ENCODE results near the gene NTRK1.

DNA sequence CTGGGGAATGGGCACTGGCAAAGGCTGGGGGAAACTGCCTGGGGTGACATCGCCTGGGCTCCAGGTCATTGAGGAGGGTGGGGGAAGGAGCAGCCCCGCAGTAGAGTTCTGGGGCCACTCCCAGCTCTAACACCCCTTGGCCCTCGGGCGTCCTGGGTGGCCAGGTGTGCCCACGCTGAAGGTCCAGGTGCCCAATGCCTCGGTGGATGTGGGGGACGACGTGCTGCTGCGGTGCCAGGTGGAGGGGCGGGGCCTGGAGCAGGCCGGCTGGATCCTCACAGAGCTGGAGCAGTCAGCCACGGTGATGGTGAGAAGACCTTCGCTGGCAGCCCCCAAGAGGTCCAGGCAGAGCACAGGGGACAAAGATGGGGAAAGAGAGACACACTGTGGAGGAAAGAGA lies 7.7 kb downstream of the NTRK1 start:
- TF ChIP-seq, protein P1, sequence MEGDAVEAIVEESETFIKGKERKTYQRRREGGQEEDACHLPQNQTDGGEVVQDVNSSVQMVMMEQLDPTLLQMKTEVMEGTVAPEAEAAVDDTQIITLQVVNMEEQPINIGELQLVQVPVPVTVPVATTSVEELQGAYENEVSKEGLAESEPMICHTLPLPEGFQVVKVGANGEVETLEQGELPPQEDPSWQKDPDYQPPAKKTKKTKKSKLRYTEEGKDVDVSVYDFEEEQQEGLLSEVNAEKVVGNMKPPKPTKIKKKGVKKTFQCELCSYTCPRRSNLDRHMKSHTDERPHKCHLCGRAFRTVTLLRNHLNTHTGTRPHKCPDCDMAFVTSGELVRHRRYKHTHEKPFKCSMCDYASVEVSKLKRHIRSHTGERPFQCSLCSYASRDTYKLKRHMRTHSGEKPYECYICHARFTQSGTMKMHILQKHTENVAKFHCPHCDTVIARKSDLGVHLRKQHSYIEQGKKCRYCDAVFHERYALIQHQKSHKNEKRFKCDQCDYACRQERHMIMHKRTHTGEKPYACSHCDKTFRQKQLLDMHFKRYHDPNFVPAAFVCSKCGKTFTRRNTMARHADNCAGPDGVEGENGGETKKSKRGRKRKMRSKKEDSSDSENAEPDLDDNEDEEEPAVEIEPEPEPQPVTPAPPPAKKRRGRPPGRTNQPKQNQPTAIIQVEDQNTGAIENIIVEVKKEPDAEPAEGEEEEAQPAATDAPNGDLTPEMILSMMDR (IDR thresholded peaks at IDR 0.05): no peak
- no peak for TF ChIP-seq POLR2A (IDR thresholded peaks at IDR 0.05)
